Stimulated activated CD8-positive, alpha-beta memory T cell treated with anti-CD3 and anti-CD28 coated beads, Interleukin-7, amount 100 ng/mL, for 24 hours (primary cell): ENCODE measurements around the gene MVD.

Source experiments
- DNase-seq: peaks from one replicate; pipeline ENCODE4 v3.0.0-alpha.2; 2020; ENCODE audit warnings: low read depth

MVD gene

DNA sequence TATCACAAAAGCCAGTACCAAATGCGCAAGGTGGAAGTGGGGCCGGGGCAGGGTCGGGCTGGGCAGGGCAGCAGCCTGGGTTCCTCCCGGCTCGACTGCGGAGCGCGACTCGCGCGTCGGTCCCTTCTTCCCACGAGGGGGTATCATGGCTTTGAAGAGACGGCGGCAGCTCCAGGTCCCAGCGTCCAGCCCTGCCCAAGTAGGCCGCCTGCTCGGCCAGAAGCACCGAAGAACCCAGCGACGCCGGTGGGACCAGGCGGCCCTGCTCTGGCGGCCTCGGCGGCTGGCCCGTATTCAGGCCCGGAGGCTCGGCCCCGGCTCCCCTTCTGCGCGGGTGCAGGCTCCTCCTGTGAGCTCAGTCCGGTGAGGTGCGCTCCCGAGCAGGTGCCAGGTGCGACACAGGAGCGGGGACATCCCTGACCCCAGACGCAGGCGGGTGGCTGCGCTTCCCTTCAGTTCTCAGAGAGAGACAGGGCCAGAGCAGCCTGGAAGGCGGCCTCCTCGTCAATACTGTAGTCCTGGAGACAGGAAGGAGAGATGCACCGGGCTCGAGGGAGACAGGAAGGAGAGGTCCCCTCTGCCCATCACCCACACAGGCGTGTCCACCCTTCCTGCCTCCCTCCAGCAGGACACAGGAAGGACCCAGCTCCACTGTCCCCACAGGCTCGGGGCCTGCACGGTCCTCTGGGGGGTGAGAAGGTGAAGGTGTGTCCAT lies 34.4 kb upstream of the MVD start:
- no peak for DNase-seq

- DNase-seq = no peak
Measured at GRCh38 chr16:88696441-88696840, 33.5 kb upstream of the MVD start.

DNA sequence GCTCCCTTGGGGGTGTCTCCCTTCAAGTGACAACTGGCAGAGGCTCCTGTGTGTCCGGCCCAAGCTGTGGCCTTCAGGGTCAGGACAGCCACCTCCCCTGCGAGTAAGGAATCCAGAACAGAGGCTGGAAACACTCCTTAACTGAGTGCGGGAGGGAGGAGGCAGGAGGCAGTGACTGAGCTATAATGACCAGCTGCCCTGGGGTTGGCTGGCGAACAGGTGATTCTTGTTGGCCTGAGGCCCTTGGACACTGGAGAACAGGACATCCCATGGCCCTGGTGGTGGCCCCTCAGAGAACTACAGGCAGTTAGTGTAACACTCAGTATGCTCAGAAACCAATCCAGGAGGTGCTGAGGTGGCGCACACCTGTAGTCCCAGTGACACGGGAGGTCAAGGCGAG lies 32.9 kb upstream of the MVD start:
- no peak for DNase-seq

DNA sequence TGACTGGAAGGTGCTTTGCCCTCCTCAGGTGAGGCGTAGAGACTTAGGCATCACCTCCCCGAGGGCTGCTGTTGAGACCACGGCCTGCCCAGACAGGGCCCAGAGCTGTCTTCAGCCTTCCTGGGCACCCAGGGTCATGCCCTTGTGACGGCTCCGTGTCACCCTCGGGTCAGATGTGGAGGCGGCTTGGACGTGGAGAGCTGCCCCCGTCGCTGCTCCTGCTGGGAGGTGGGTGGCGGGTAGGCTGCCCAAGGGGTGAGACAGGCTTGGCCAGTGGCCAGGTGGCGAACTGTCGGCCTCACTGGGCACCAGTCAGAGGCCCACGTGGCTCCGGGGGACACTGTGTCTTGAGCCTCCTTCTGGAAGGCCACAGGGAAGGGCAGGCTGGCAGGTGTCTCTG lies 32.3 kb upstream of the MVD start:
- no peak for DNase-seq

DNA sequence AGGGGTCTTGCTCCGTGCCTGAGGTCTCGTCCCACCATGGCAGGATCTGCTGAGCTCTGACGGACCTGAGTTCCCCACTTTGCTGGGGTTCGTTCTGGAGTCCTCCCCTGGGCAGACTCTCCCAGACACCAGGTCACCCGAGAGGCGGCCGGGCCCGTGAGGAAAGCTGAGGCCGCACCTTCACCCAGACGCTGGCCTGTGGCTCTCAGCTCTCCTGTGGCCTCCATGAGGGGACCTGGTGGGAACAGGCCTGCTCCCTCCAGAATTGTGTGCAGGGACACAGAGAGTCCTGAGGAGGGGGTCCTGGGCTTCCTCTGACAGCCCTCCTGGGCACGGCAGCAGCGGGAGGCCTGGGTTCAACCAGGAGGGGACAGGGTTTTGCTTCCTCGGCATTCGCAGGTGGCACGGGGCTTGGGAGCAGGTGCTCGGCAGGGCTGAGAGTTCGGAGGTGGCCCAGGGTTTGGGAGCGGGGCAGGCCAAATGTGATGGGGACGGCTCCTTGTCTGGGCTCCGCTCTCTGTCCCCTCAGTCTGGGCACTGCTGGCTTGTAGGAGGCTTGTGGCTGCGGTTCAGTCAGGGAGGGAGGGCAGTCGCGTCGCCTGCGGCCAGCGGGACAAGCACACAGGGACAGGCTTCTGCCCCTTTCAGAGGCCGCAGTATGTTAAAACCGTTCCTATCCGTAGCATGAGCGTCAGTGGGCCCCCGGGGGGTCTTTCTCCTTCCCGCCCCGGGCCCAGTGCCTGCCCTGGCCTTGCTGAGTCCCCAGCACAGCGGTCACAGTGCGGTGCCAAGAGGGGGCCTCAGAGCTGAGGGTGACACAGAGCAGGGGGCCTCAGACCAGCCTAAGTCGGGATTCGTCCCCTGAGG lies 31.6 kb upstream of the MVD start:
- DNase-seq = no peak

GRCh38 chr16:88693420-88694177 lies 30.7 kb upstream of the MVD start:
- DNase-seq = no peak

DNA sequence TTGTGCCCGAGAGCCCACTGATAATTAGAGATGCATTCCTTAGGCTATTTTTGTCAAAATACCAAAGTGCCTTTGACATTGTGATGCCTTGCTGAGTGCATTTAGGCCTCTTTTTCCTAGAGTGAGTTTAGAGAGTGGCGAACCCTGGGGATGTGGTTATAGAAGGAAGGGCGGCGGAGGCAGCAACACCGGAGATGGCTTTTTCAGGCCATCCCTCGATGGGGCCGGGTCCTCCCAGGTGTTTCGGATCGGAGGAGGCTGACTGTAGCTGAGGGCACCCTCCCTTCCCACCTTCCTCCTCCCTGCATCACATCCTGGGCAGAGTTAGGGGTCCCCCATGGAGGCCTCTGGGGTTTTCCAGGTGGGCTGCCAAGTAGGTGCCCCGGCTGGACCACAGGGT lies 30.0 kb upstream of the MVD start:
- DNase-seq = no peak

GRCh38 chr16:88691924-88692560 lies 29.2 kb upstream of the MVD start:
- no peak for DNase-seq

DNA sequence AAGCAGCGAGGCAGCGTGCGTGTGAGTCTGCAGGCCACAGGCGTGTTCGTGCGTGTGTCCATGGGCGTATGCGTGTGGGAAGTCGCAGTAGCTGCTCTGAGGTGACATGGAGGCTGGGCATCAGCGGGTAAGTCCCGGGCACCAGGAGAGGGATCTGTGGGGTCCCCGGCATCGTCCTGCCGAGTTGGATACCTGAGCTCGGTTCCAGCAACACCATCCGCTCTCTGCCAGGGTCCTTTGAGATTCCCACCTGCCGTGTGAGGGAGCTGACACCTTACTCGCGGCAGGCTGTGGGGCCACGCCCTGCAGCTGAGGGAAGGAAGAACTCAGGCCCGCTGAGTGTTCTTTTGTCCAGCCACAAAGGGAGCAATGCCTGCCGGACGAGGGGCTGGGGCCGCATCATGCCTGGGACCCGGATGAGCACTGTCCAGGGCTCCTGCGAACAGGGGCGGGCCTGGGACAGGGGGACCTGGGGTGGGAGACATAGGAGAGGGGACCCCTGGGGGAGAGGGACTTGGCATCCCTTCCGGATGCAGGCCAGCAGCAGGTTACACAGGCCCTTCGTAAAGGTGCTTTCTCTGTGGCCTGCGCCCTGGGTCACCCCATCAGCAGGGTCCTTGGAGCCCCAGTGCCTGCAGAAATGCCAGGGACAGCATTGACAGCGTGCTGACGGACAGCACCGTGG lies 28.4 kb upstream of the MVD start:
- DNase-seq = no peak

GRCh38 chr16:88690341-88691128 lies 27.6 kb upstream of the MVD start:
- no peak for DNase-seq

DNA sequence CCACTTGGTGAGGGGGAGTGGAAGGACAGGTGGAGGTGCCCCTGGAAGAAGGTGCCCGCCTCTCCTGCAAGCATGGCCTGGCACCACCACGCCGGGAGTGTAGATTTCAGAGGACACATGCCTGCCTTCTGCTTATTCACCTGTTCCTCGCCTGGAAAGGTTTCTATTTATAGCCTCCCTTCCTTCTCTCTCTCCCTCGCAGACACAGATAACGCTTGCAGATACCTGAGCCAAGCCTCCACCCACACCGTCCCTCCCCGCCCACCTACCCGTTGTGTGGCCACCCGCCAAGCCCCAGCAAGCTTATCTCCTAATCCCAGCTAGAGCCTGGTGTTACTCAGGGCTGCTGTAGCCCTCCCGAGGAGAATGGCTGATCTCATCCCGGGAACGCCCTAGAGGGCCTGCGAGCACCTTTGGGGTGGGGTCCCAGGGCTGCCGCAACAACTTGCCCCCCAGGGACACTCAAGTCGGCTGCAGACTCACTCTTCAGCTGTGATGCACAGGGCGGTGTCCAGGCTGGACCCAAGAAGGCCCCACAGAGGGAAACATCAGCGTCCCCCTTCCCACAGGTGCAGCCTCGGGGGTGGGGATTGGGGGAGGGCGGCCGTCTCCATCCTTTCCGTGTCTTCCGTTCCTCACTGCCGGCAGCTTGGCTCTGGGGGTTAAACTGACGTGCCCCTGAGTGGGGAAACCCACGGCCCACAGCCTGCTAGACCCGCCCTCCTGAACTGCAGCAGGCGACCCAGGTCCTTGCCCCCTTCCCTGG lies 25.3 kb upstream of the MVD start:
- no peak for DNase-seq

- DNase-seq = no peak
Measured at GRCh38 chr16:88687676-88688012, 24.8 kb upstream of the MVD start.

DNA sequence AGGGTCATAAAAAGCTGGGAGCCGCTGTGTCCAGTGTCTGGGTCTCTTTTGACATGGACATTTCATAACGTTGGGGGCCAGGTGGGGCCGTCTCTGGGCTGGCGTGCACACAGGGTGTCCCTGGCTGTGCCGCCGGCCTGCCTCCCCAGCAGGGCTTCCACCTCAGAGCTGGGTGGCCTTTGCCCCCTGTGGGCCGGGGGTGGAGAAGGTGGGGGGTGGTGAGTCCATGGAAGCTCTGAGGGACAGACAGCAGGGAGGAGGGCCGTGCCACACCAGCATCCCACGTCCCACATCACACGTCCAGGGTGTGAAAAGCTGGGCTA lies 24.3 kb upstream of the MVD start:
- DNase-seq = no peak

GRCh38 chr16:88686439-88687253 lies 23.8 kb upstream of the MVD start, which contains the start of gene SNAI3:
Gene SNAI3, minus strand, starts transcription at chr16:88686507. Its CDS starts 101 bp downstream, at chr16:88686406.
- DNase-seq = peak; percentile 70

GRCh38 chr16:88686062-88686438 lies 23.2 kb upstream of the MVD start:
- no peak for DNase-seq

GRCh38 chr16:88685156-88686061 lies 22.5 kb upstream of the MVD start:
- no peak for DNase-seq

DNA sequence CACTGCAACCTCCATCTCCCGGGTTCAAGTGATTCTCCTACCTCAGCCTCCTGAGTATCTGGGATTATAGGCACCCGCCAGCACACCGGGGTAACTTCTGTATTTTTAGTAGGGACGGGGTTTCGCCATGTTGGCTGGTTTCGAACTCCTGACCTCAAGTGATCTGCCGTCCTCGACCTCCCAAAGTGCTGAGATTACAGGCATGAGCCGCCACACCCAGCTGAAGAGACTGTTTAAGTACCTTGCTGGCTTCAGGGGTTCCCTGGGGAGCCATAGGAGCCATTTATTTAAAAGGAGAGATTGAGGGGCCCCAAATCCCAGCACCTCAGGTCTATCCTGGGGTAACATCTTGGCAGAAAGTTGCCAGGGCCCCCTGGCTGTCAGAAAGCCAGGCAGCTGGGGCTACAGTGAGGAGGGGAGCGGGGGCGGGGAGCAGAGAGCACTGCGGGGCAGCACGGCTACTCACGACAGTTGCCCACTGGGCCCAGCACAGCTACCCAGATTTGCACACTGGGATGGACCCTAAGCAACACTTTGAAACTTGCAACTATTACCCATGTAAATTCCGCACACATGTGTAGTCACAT lies 21.8 kb upstream of the MVD start:
- no peak for DNase-seq
